WTC11 (cell line): ENCODE data around the gene PTPRB.

Experiments
- ATF3 ChIP-seq: sonication (generic); formaldehyde crosslinking; conservative IDR thresholded peaks from 2 replicates; pipeline ENCODE4 v1.8.1; 2022; ENCODE audit warnings: mild to moderate bottlenecking, missing genetic modification reagents
- CTCF ChIP-seq: fragments of 200-600 bp; IDR thresholded peaks from 2 replicates; pipeline ENCODE4 v1.8.0; 2022; ENCODE audit warnings: antibody characterized with exemption
- E2F1 ChIP-seq: sonication (generic); formaldehyde crosslinking; IDR thresholded peaks from 2 replicates; pipeline ENCODE4 v1.8.0; 2022; ENCODE audit warnings: mild to moderate bottlenecking, missing genetic modification reagents
- FOXP4 ChIP-seq: sonication (generic); formaldehyde crosslinking; IDR thresholded peaks from 2 replicates; pipeline ENCODE4 v1.8.0; 2022; ENCODE audit warnings: mild to moderate bottlenecking, missing genetic modification reagents
- GTF2I ChIP-seq: fragments of 250-450 bp; sonication (Bioruptor Pico); conservative IDR thresholded peaks from 2 replicates; pipeline ENCODE4 v1.4.0; 2021; ENCODE audit warnings: mild to moderate bottlenecking
- MAX ChIP-seq: sonication (generic); formaldehyde crosslinking; IDR thresholded peaks from 2 replicates; pipeline ENCODE4 v1.8.0; 2022; ENCODE audit warnings: mild to moderate bottlenecking, missing genetic modification reagents
- NR1H2 ChIP-seq: sonication (generic); formaldehyde crosslinking; IDR thresholded peaks from 2 replicates; pipeline ENCODE4 v1.9.0; 2021; ENCODE audit warnings: mild to moderate bottlenecking, moderate library complexity, missing genetic modification reagents
- SMAD4 ChIP-seq: sonication (generic); formaldehyde crosslinking; IDR thresholded peaks from 2 replicates; pipeline ENCODE4 v1.8.0; 2022; ENCODE audit warnings: mild to moderate bottlenecking, missing genetic modification reagents
- USF2 ChIP-seq: sonication (generic); formaldehyde crosslinking; IDR thresholded peaks from 2 replicates; pipeline ENCODE4 v1.8.1; 2023; ENCODE audit warnings: mild to moderate bottlenecking, missing genetic modification reagents, moderate library complexity
- ZNF121 ChIP-seq: sonication (generic); formaldehyde crosslinking; IDR thresholded peaks from 2 replicates; pipeline ENCODE4 v1.8.0; 2023; ENCODE audit warnings: missing genetic modification reagents

- TF ChIP-seq CTCF = no peak
- no peak for TF ChIP-seq E2F1 (CRISPR knock-in tag)
- TF ChIP-seq MAX (CRISPR knock-in tag) = no peak
- TF ChIP-seq GTF2I (CRISPR knock-in tag) = no peak
- no peak for TF ChIP-seq SMAD4 (CRISPR knock-in tag)
- TF ChIP-seq USF2 (CRISPR knock-in tag) = no peak
- no peak for TF ChIP-seq NR1H2 (CRISPR knock-in tag)
- TF ChIP-seq ZNF121 (CRISPR knock-in tag) = no peak
- TF ChIP-seq ATF3 (CRISPR knock-in tag) = no peak
- no peak for TF ChIP-seq FOXP4 (CRISPR knock-in tag)
Observed at GRCh38 chr12:70598467-70599193, 38.6 kb downstream of the PTPRB start.
